Measurements from ENCODE around the gene NTM. TPM values are rescaled to one million over a fixed set of nuclear protein-coding genes. Genes with fewer than 3 reads are reported as not detected.

NTM gene
- total and polyA plus RNA-seq, 2 of the 8 experiments (the other 6 are each of a cell fraction or from before 2014, with no cell fraction given), result 13.4 to 20.0 TPM

DNA sequence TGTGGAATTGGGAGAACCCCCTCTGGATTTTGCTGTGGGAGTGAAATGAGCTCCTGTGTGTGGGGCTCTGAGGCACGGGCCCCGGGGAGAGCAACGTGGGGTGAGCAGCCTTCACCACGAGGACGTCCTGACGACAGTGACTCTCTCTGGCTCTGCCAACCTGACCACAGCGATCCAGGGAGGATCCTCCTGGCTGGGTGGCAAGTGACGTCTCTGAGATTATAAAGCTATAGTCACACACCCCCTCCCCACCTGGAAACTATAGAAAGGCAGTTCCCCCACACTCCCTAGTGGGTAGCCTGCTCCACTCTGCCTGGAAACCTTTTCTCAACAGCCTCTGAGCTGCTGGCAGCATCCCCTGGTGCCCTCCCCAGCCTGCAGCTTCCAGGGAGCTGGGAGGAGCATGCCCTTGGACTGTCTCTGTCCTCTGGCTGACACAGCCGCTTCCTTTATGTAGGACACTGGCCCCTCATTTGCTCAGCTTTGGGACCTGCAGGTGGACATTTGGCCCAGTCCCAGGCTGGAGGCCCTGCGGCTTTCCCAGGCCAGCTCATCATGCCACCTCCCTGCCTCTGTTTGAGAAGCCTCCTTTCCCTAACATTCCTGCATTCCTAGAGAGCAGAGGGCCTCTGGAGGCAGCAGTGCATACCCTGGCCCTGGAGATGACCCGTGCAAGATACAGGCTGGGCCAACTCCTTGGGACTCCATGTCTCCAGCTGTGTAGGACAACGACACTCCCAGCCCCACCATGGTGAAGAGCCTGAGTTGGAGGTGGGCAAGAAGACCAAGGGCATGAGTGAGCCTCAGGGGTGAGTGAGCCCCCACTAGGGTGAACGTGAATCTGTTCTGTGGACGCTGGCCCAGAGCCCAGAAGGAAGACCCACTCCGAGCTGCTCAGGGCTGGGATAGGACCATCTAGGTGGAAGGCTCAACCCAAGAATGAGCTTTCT is 314.0 kb downstream of the NTM start:
- Histone ChIP-seq H3K79me2 (ENCODE audit: control insufficient read depth in 1 of 2, insufficient read depth in 2 of 2, low read length in 2 of 2) (no peaks in the 10 kb centered on the region), H3K9me3 (ENCODE audit: insufficient read depth in 2 of 2, low read depth in 1 of 2, low read length in 1 of 2) (no peaks in the 10 kb centered on the region), H3K23ac (ENCODE audit: insufficient read length) (no peak overlapping the region), H3K4ac (replicated peaks; ENCODE audit: insufficient read length, low read depth, low read length) (no peak overlapping the region), H3K56ac (replicated peaks; ENCODE audit: insufficient read length, low read depth, low read length) (no peak overlapping the region), H3K18ac (ENCODE audit: extremely low read depth, low read length) (no peak overlapping the region), H3K27me3 (replicated peaks in 1 of 4; ENCODE audit: control insufficient read depth in 3 of 4, extremely low read depth in 1 of 4, insufficient read depth in 3 of 4, low read length in 3 of 4) (peaks cover 0 to 3% (median 0%) of the 10 kb centered on the region in 4 experiments; a peak in 3 of 7 replicates), H4K20me1 (replicated peaks in 1 of 2; ENCODE audit: control insufficient read depth in 1 of 2, insufficient read depth in 2 of 2, low read length in 2 of 2) (peaks cover 0 to 3% of the 10 kb centered on the region in 2 experiments), H3K27ac (ENCODE audit: low read depth, low read length) (no peak overlapping the region), H2BK5ac (ENCODE audit: low read depth, low read length) (no peak overlapping the region), H4K8ac (ENCODE audit: extremely low read depth, insufficient read depth, low read length) (no peak overlapping the region), H2AK5ac (ENCODE audit: low read depth, low read length) (no peak overlapping the region), H3K14ac (ENCODE audit: insufficient read length) (no peak overlapping the region), H2BK12ac (ENCODE audit: low read depth, low read length) (no peak overlapping the region), H3K4me2 (ENCODE audit: insufficient read depth in 1 of 2, low read depth in 2 of 2, low read length in 2 of 2) (no peak overlapping the region), H3K79me1 (ENCODE audit: low read depth, low read length) (no peaks in the 10 kb centered on the region), H3K4me1 (replicated peaks in 1 of 4; ENCODE audit: control insufficient read depth in 3 of 4, insufficient read depth in 4 of 4, low read length in 3 of 4) (peaks cover 0 to 11% (median 5%) of the 10 kb centered on the region in 4 experiments; a peak in 4 of 7 replicates), H2AFZ (ENCODE audit: low read length) (no peak overlapping the region), H4K5ac (ENCODE audit: insufficient read length, low read depth, low read length) (no peak overlapping the region), H2BK120ac (replicated peaks; ENCODE audit: low read depth, low read length) (no peak overlapping the region), H4K91ac (replicated peaks; ENCODE audit: insufficient read length, low read length) (no peak overlapping the region), H3K4me3 (ENCODE audit: extremely low read depth in 1 of 4, insufficient read depth in 2 of 4, low read depth in 3 of 4, low read length in 4 of 4) (no peak overlapping the region), H2BK20ac (ENCODE audit: low read length) (no peak overlapping the region), H3K36me3 (ENCODE audit: control insufficient read depth in 2 of 4, insufficient read depth in 4 of 4, low read length in 3 of 4) (no peaks in the 10 kb centered on the region), H3K23me2 (ENCODE audit: low read depth, low read length) (peaks cover 2% of the 10 kb centered on the region; the same call in 1 of the 2 replicates), H3K9ac (replicated peaks in 1 of 4; ENCODE audit: extremely low read depth in 1 of 4, low read depth in 3 of 4, low read length in 3 of 4) (no peak overlapping the region), H2BK15ac (ENCODE audit: low read length) (no peak overlapping the region)
- peak; percentile 61; the same call in 1 of the 2 replicates for TF ChIP-seq TEAD4 (IDR thresholded peaks at IDR 0.05; ENCODE audit: low read depth, low read length)
- no peak for TF ChIP-seq SAP30 (IDR thresholded peaks at IDR 0.05; ENCODE audit: insufficient read depth, insufficient replicate concordance, low read length)
- 84% methylated on average over 15 of the region's 15 CpGs; no CpG with 5 or more reads in 1 of the 2 experiments for WGBS, 2 experiments (ENCODE audit: extremely low coverage in 1 of 2, insufficient coverage in 1 of 2, insufficient read length in 1 of 2, insufficient replicate concordance in 2 of 2, low coverage in 1 of 2, low lambda C conversion rate in 2 of 2, missing lambda C conversion rate in 1 of 2)
- ChIA-PET POLR2A (ENCODE audit: partially characterized antibody) (no interaction called here), CTCF (ENCODE audit: partially characterized antibody) (interaction anchor here (0.7 to 7.8 kb wide), 14 partner anchors 8 to 646 kb away, joined by 3 to 91 read pairs (median 4); no protein-coding TSS in a partner anchor)
- DNase-seq (ENCODE audit: low read depth in 1 of 2, low spot score in 2 of 2), result peak in 1 of 2 experiments; percentile 39
- FAIRE-seq, result no peak
